Activated CD4-positive, alpha-beta T cell treated with anti-CD3 and anti-CD28 coated beads for 36 hours (primary cell): Measurements from ENCODE around the gene CYP2E1. TPM values are rescaled to one million over a fixed set of nuclear protein-coding genes. Genes with fewer than 3 reads are reported as not detected.
A peak's percentile ranks its signal among the peaks of the same experiment; 100 is the strongest.
"Not testable (repeated sequence)": the region's sequence is repeated elsewhere in the genome, so short reads cannot be mapped to it uniquely, and the experiment has no call there.

Source experiments
- ATAC-seq: fragments of 200-7000 bp; cut with Tn5 transposase; one replicate; pipeline ENCODE4 v1.10.0; 2021; ENCODE audit warnings: mild to moderate bottlenecking, moderate library complexity
- CTCF ChIA-PET: fragments of 350-600 bp; sonication (Branson Sonifier 250); formaldehyde crosslinking; loops from one replicate; lab custom pipeline; 2021; ENCODE audit warnings: antibody characterized with exemption; lab: Charles Lee
- POLR2A ChIA-PET: fragments of 350-600 bp; sonication (Branson Sonifier 250); formaldehyde crosslinking; loops from one replicate; lab custom pipeline; 2021; ENCODE audit warnings: antibody characterized with exemption, inconsistent platforms; lab: Charles Lee
- DNase-seq: peaks from one replicate; pipeline ENCODE4 v3.0.0-alpha.2; 2020
- H3K27ac Mint-ChIP-seq: one replicate; pipeline ENCODE4 v1.8.0; 2021; ENCODE audit warnings: mixed read lengths
- H3K27me3 Mint-ChIP-seq: one replicate; pipeline ENCODE4 v1.8.0; 2021; ENCODE audit warnings: mixed read lengths
- H3K36me3 Mint-ChIP-seq: one replicate; pipeline ENCODE4 v1.8.0; 2021; ENCODE audit warnings: low read depth, mixed read lengths
- H3K4me1 Mint-ChIP-seq: one replicate; pipeline ENCODE4 v1.8.0; 2021; ENCODE audit warnings: mixed read lengths
- H3K4me3 Mint-ChIP-seq: one replicate; pipeline ENCODE4 v1.8.0; 2021; ENCODE audit warnings: mild to moderate bottlenecking, moderate library complexity, mixed read lengths
- H3K9me3 Mint-ChIP-seq: one replicate; pipeline ENCODE4 v1.8.0; 2021; ENCODE audit warnings: low read depth, mixed read lengths
- intact Hi-C, 2 experiments: fragments of 100-400 bp; cut with DNase I in 1 of 2; cut with micrococcal nuclease in 1 of 2; formaldehyde crosslinking; loops; one replicate each; pipeline versions ENCODE4 v1.14.2 to v1.15.1; 2022 to 2024; cut with DNase I, micrococcal nuclease
- total RNA-seq, 2 experiments: library from RNA; stranded (reverse); gene quantifications; one replicate each; pipeline ENCODE4 v1.2.3, GENCODE V29; 2021

The CYP2E1 gene
- total RNA-seq, 2 experiments from 2014 or later: 0.25 to 0.32 TPM

DNA sequence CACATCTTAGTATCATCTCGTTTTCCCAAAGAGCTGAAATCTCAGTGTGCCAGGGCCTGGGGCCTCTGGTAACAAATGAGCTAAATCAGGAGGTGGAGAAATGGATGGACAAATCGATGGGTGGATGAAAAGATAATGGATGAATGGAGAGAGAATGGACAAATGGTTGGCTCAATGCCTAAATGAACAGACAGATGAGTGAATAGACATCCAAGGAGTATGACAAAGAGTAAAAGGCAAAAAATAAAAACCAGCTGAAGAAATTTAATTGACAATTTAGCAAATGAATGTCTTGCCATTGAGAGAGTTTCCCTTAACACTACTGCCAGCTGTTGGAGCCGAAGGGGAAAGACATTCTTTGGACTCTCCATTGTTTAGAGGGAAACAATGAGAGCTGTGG lies 30.2 kb downstream of the CYP2E1 start:
- ChIA-PET CTCF (no interaction called here), POLR2A (no interaction called here)
- no peak overlapping the region for H3K4me3 Mint-ChIP-seq
- intact Hi-C loops: no loop called here
- no peak for DNase-seq
- no peaks in the 10 kb centered on the region for H3K36me3 Mint-ChIP-seq
- no peak for ATAC-seq
- peaks cover 10% of the 10 kb centered on the region for H3K27me3 Mint-ChIP-seq
- H3K9me3 Mint-ChIP-seq: no peaks in the 10 kb centered on the region
- H3K4me1 Mint-ChIP-seq: no peaks in the 10 kb centered on the region
- H3K27ac Mint-ChIP-seq: no peak overlapping the region

DNA sequence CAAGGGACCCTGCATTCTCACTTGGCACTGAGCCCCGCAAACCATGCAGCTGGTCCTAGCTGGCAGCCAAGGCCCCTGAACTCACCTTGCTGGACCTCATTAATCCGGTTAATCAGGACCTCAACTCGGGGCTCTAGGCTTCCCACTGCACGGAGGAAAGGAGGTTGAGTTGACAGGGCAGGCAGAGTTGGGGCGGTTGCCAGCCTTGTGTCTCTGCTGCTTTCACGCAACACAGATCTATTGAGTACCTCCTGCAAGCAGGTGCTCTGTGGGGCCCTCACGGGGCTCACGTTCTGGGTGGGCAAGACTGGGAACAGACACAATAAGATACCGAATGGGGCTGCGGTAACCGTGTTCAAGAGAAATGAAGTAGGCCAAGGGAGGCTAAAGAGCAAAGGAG lies 32.1 kb downstream of the CYP2E1 start:
- ATAC-seq (no peak), DNase-seq (no peak)
- H3K27me3 Mint-ChIP-seq: peaks cover 10% of the 10 kb centered on the region
- no peak overlapping the region for H3K27ac Mint-ChIP-seq
- no peaks in the 10 kb centered on the region for H3K36me3 Mint-ChIP-seq
- no peaks in the 10 kb centered on the region for H3K4me1 Mint-ChIP-seq
- no peak overlapping the region for H3K4me3 Mint-ChIP-seq
- intact Hi-C loops: no loop called here
- no peaks in the 10 kb centered on the region for H3K9me3 Mint-ChIP-seq
- CTCF ChIA-PET: no interaction called here
- POLR2A ChIA-PET: no interaction called here

DNA sequence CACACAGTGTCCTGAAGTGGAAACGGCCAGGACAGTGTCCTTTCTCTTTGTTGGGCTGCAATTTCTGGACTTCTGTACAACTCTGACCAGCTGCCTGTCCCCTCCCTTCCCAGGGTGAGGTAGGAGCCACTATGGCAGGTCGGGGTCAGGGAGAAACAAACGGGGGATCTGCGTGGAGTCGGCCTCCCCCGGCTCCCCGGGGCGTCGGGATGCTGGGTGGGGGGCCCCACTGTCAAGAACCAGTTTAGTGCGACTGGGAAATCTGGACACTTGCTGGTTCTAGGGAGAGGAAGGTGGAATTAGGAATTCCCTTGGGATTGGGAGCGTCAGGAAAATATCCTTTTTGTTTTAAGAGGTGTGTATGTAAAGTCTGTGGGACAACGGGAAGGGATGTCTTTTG lies 37.7 kb downstream of the CYP2E1 start:
- H3K4me1 Mint-ChIP-seq: no peaks in the 10 kb centered on the region
- no peak overlapping the region for H3K4me3 Mint-ChIP-seq
- peaks cover 10% of the 10 kb centered on the region for H3K27me3 Mint-ChIP-seq
- DNase-seq (no peak), ATAC-seq (no peak)
- POLR2A ChIA-PET: no interaction called here
- no peaks in the 10 kb centered on the region for H3K9me3 Mint-ChIP-seq
- H3K36me3 Mint-ChIP-seq: no peaks in the 10 kb centered on the region
- CTCF ChIA-PET: no interaction called here
- intact Hi-C loops: no loop called here
- no peak overlapping the region for H3K27ac Mint-ChIP-seq

GRCh38 chr10:133565441-133566294 lies 38.5 kb downstream of the CYP2E1 start, which contains the start of gene SYCE1:
Gene SYCE1, minus strand, starts transcription at chr10:133565583. Its CDS starts 54 bp downstream, at chr10:133565529.
- no peak within 1 kb of the TSS for H3K4me3 Mint-ChIP-seq
- no peak for ATAC-seq
- no peaks in the 10 kb centered on the region for H3K36me3 Mint-ChIP-seq
- H3K27ac Mint-ChIP-seq: no peak within 1 kb of the TSS
- H3K9me3 Mint-ChIP-seq: no peaks in the 10 kb centered on the region
- DNase-seq: peak; percentile 14
- no peaks in the 10 kb centered on the region for H3K4me1 Mint-ChIP-seq
- intact Hi-C loops: no loop called here
- POLR2A ChIA-PET: no interaction called here
- CTCF ChIA-PET: no interaction called here
- peaks cover 10% of the 10 kb centered on the region for H3K27me3 Mint-ChIP-seq

- ATAC-seq (no peak), DNase-seq (no peak)
- Mint-ChIP-seq H3K27me3 (peaks cover 10% of the 10 kb centered on the region), H3K27ac (no peak overlapping the region), H3K9me3 (no peaks in the 10 kb centered on the region), H3K36me3 (no peaks in the 10 kb centered on the region), H3K4me3 (no peak overlapping the region), H3K4me1 (no peaks in the 10 kb centered on the region)
- ChIA-PET POLR2A (no interaction called here), CTCF (no interaction called here)
- intact Hi-C loops: no loop called here
These were observed 40.0 kb downstream of the CYP2E1 start for GRCh38 chr10:133567119-133567518.

GRCh38 chr10:133567609-133568286 lies 40.6 kb downstream of the CYP2E1 start:
- ChIA-PET POLR2A (no interaction called here), CTCF (no interaction called here)
- Mint-ChIP-seq H3K4me3 (no peak overlapping the region), H3K27ac (no peak overlapping the region), H3K36me3 (no peaks in the 10 kb centered on the region), H3K27me3 (peaks cover 10% of the 10 kb centered on the region), H3K4me1 (no peaks in the 10 kb centered on the region), H3K9me3 (peaks cover under 1% of the 10 kb centered on the region)
- ATAC-seq (no peak), DNase-seq (no peak)
- intact Hi-C loops: no loop called here

GRCh38 chr10:133568287-133568614 lies 41.1 kb downstream of the CYP2E1 start:
- Mint-ChIP-seq H3K27ac (no peak overlapping the region), H3K9me3 (peaks cover 3% of the 10 kb centered on the region), H3K4me3 (no peak overlapping the region), H3K36me3 (peaks cover 3% of the 10 kb centered on the region), H3K27me3 (peaks cover 10% of the 10 kb centered on the region), H3K4me1 (no peaks in the 10 kb centered on the region)
- ChIA-PET CTCF (no interaction called here), POLR2A (no interaction called here)
- ATAC-seq (no peak), DNase-seq (no peak)
- intact Hi-C loops: no loop called here

DNA sequence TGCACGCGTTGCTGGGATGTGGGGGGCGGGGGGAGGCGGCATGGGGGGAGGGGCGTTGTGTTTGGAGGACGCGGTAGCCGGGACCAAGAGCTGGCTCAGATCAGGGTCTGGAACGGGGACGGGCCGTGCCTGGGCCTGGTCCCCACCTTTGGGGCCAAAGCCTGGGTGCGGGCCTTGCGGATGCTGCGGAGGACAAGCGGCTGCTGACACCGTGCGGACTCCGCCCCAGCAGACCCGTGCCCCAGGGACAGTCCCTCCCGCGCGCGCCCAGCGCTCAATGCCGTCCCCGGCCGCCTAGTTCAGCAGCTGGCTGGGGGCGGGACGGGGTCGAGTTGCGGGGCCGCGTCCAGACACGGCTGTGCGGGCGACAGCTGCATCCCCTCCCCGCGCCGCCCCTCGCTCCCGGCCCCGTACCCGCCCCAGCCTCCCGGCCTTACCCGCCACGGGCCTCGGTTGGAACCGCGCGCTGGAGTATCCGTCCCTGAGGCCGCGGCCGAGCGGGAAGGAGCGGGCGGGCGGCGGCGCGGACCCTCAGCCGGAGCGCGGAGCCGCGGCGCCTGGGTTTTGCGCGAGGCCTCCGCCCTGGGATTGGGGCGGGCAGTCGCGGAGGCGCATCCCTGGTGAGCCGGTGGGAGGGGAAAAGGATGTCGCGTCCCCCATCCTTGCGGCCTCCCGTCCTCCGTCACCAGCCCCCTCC lies 41.8 kb downstream of the CYP2E1 start:
- intact Hi-C loops, H3K27ac Mint-ChIP-seq: not testable (repeated sequence)

GRCh38 chr10:133569801-133570200 lies 42.6 kb downstream of the CYP2E1 start:
- H3K27me3 Mint-ChIP-seq, H3K4me3 Mint-ChIP-seq, DNase-seq, H3K36me3 Mint-ChIP-seq, POLR2A ChIA-PET, H3K27ac Mint-ChIP-seq, H3K4me1 Mint-ChIP-seq, CTCF ChIA-PET, ATAC-seq: not testable (repeated sequence)
- intact Hi-C loops: loop anchor here in 1 of 2 experiments (5.0 kb wide), 1 partner anchor 142 kb away; no protein-coding TSS in a partner anchor
- peaks cover 11% of the 10 kb centered on the region for H3K9me3 Mint-ChIP-seq

More for the DNA sequence above, 41.8 kb downstream of the CYP2E1 start:
- DNase-seq, H3K4me1 Mint-ChIP-seq, POLR2A ChIA-PET, H3K4me3 Mint-ChIP-seq, H3K36me3 Mint-ChIP-seq, H3K27me3 Mint-ChIP-seq, H3K9me3 Mint-ChIP-seq, CTCF ChIA-PET: not testable (repeated sequence)
- ATAC-seq: peak; percentile 44

DNA sequence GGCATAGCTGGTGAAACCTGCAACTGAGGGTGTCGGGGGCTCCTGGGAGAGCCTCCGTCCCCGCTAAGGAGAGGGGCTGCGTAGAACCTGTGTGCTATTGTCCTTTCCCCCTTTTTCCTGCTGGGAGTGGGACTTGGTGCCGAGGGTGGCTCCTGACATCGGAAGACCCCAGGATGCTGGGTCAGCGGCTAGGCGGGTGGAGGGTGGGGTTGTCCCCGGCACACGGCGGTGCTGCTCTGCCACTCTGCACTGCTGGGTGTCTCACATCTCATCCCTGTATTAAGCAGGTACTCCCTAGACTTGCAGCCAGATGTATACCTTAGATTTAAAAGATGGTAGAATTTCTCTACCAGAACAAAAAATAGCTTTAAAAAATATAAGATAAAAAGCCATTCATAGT lies 44.9 kb downstream of the CYP2E1 start:
- H3K27ac Mint-ChIP-seq, H3K4me1 Mint-ChIP-seq, CTCF ChIA-PET, H3K27me3 Mint-ChIP-seq, ATAC-seq, POLR2A ChIA-PET, H3K36me3 Mint-ChIP-seq, DNase-seq, H3K4me3 Mint-ChIP-seq: not testable (repeated sequence)
- intact Hi-C loops: loop anchor here (2.0 to 5.0 kb wide), 2 partner anchors 143 to 145 kb away; no protein-coding TSS in a partner anchor
- peaks cover 11% of the 10 kb centered on the region for H3K9me3 Mint-ChIP-seq

DNA sequence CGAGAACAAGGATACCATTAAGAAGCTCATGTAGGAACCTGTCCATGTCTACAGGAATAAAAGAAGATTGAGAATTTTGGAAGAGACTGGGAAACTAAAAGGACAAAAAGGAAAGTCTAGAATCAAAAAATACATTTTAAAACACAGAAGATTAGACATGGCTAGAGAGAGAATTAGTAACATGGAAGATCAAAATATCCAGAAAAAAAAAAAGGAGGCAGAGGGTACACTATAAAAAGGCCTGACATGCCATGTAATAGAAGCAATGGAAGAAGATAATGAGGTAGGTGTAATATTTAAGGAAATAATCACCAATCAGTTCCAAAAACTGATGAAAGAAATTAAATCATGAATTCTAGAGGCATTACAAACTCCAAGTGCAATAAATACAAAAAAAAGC lies 46.3 kb downstream of the CYP2E1 start:
- intact Hi-C loops: loop anchor here (2.0 to 5.0 kb wide), 2 partner anchors 145 to 146 kb away; no protein-coding TSS in a partner anchor
- DNase-seq, H3K4me1 Mint-ChIP-seq, H3K27ac Mint-ChIP-seq, ATAC-seq, CTCF ChIA-PET, H3K4me3 Mint-ChIP-seq, H3K36me3 Mint-ChIP-seq, POLR2A ChIA-PET, H3K27me3 Mint-ChIP-seq: not testable (repeated sequence)
- H3K9me3 Mint-ChIP-seq: peaks cover 11% of the 10 kb centered on the region
